Mesothelial cell of epicardium (in vitro differentiated cells): ENCODE measurements around the gene SRL. TPM values are rescaled to one million over a fixed set of nuclear protein-coding genes. Genes with fewer than 3 reads are reported as not detected.
A peak's percentile ranks its signal among the peaks of the same experiment; 100 is the strongest.

Experiments used
- DNase-seq, 2 experiments: peaks; one replicate each; pipeline ENCODE4 v3.0.0; 2021; ENCODE audit warnings: low spot score in 2 of 2; ENCODE audit not compliant: unreplicated experiment in 2 of 2
- H3K27ac Mint-ChIP-seq: 2 replicates; pipeline ENCODE4 v1.8.0; 2021; ENCODE audit warnings: mixed read lengths
- H3K27me3 Mint-ChIP-seq: 2 replicates; pipeline ENCODE4 v1.8.0; 2021; ENCODE audit warnings: low read depth, mixed read lengths
- H3K36me3 Mint-ChIP-seq: 2 replicates; pipeline ENCODE4 v1.8.0; 2021; ENCODE audit warnings: mixed read lengths
- H3K4me1 Mint-ChIP-seq: 2 replicates; pipeline ENCODE4 v1.8.0; 2021; ENCODE audit warnings: mixed read lengths
- H3K4me3 Mint-ChIP-seq: 2 replicates; pipeline ENCODE4 v1.8.0; 2021; ENCODE audit warnings: mild to moderate bottlenecking, moderate library complexity, mixed read lengths
- H3K9me3 Mint-ChIP-seq: 2 replicates; pipeline ENCODE4 v1.8.0; 2021; ENCODE audit warnings: mixed read lengths
- CTCF ChIP-seq: fragments of 200-600 bp; sonication (generic); IDR thresholded peaks from one replicate; pipeline ENCODE4 v1.5.0; 2021; ENCODE audit warnings: antibody characterized with exemption; ENCODE audit not compliant: unreplicated experiment
- total RNA-seq: library from RNA; stranded (reverse); gene quantifications from 3 replicates; pipeline ENCODE4 v1.2.1, GENCODE V29; 2021

The SRL gene
- total RNA-seq: 1.7 to 1.8 TPM (median 1.8 TPM) in 3 replicates

DNA sequence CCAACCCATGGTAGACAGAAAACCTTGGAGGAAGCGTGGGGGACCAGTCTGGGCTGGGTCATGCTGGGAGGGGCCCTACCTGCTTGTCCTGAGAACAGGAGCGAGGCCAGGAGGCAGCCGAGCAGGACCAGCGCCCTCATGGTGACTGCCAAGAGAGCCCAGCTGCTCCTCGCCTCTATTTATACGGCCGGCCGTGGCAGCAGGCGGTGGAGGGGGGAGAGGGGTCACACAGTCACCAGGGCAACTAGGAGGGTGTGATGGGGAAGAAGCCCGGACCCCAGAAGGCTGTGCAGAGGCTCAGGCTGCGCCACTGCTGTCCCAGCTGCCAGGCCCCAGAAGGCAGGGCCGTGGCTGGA, at the start of gene SRL:
Gene SRL (minus strand): TSS at position 153 of the 356 bp plus-strand sequence. CDS start 13 bp downstream, at position 140.
- no peaks in the 10 kb centered on the region for H3K36me3 Mint-ChIP-seq
- no peaks in the 10 kb centered on the region for H3K27me3 Mint-ChIP-seq
- peaks cover 32% of the 10 kb centered on the region for H3K4me1 Mint-ChIP-seq
- H3K9me3 Mint-ChIP-seq: peaks cover 6% of the 10 kb centered on the region
- TF ChIP-seq CTCF: no peak
- H3K27ac Mint-ChIP-seq: peak within 1 kb of the TSS; percentile 10
- no peak within 1 kb of the TSS for H3K4me3 Mint-ChIP-seq
- DNase-seq: no peak

DNA sequence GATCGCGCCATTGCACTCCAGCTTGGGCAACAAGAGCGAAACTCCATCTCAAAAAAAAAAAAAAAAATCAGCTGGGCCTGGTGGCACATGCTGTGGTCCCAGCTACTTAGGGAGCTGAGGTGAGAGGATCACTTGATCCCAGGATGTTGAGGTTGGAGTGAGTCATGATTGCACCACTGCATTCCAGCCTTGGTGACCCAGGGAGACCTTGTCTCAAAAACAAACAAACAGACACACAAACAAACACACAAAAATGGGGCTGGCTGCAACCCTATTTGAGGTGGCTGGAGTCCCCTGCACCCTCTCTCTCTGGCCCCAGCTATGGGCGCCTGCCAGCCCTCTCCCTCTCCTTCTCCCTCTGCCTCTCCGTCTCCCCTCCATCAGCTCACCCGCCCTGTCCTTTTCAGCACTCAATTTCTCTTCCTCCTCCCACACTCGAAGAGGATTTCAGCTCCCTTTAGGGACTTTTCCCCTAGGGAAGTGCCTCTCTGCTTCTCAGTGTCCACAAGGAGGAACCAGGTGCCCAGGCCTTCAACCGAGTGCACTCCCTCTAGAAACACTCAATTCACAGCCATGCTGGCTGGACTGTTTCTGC, 48.5 kb upstream of the SRL start:
- Mint-ChIP-seq H3K9me3 (no peaks in the 10 kb centered on the region), H3K36me3 (no peaks in the 10 kb centered on the region), H3K4me3 (no peak overlapping the region), H3K27ac (peak overlapping the region; percentile 83), H3K27me3 (no peaks in the 10 kb centered on the region), H3K4me1 (peaks cover 43% of the 10 kb centered on the region)
- no peak for TF ChIP-seq CTCF
- no peak for DNase-seq

DNA sequence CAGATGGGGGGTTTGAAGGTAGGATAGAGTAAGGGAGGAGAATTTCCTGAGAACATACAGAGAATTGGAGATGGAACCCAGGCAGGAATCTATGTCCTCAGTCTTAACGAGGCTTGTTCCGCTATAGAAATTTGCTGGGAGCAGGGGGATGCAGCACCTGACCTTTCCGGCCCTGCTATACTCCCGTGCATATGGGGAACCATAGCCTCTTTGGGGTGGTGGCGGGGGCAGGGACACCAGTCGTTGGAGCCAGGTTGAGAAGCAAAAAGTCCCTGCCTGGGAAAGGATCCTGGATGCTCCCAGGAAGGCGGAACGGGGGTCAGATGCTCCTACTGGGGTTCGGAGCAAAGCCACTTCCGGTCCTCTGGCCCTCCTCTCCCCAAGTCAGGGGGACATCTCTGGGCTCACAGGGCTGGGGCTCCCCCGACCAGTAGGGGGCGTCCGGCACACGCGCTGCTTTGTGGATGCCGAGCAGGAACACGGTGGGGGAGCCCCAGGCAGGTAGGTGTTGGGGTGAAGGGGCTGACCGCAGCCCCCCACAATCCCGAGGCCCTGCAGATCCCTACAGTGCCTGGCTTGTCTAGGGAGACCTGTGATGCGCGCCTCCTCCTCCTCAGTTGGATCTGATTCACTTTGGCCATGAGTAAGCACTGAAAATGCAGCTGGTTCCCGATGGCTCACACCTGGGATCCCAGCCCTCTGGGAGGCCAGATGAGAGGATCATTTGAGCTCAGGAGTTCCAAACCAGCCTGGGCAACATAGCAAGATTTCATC, 46.5 kb upstream of the SRL start:
- H3K4me3 Mint-ChIP-seq: no peak overlapping the region
- peaks cover 28% of the 10 kb centered on the region for H3K4me1 Mint-ChIP-seq
- no peaks in the 10 kb centered on the region for H3K27me3 Mint-ChIP-seq
- H3K36me3 Mint-ChIP-seq: no peaks in the 10 kb centered on the region
- H3K27ac Mint-ChIP-seq: peak overlapping the region; percentile 25
- no peaks in the 10 kb centered on the region for H3K9me3 Mint-ChIP-seq
- DNase-seq: peak; percentile 69 to 86
- peak; percentile 89 for TF ChIP-seq CTCF

DNA sequence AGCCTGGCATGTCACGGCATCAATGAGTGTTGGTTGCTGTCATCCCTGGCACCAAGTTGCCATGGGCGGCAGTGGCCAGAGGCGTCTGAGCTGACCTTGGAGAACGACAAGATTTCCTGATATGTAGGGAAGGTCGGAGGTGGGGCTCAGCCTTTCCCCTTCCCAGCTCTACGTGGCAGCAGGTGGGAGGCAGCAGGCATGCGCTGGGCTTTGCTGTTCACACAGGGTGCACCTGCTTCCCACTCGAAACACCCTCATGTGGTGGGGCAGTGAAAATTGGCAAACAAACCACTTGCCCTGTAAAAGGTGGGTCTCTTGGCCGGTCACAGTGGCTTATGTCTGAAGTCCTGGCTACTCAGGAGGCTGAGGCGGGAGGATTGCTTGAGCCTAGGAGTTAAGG, 43.3 kb upstream of the SRL start:
- Mint-ChIP-seq H3K4me3 (no peak overlapping the region), H3K36me3 (peaks cover 3% of the 10 kb centered on the region), H3K27ac (no peak overlapping the region), H3K27me3 (no peaks in the 10 kb centered on the region), H3K9me3 (peaks cover 6% of the 10 kb centered on the region), H3K4me1 (peaks cover 8% of the 10 kb centered on the region)
- no peak for DNase-seq
- TF ChIP-seq CTCF: no peak

GRCh38 chr16:4283939-4284338, 42.1 kb upstream of the SRL start:
- no peak for TF ChIP-seq CTCF
- Mint-ChIP-seq H3K4me3 (no peak overlapping the region), H3K27ac (no peak overlapping the region), H3K4me1 (peaks cover 8% of the 10 kb centered on the region), H3K9me3 (peaks cover 6% of the 10 kb centered on the region), H3K27me3 (no peaks in the 10 kb centered on the region), H3K36me3 (peaks cover 3% of the 10 kb centered on the region)
- no peak for DNase-seq
